Brain pericyte (primary cell): ENCODE results near the gene EML4.

Experiments
- DNase-seq: peaks from one replicate; pipeline ENCODE4 v3.0.0-alpha.2; 2012; ENCODE audit warnings: low read depth, low spot score

EML4 gene

GRCh38 chr2:42138163-42139015, 30.8 kb upstream of the EML4 start:
- DNase-seq, result peak; percentile 84

DNA sequence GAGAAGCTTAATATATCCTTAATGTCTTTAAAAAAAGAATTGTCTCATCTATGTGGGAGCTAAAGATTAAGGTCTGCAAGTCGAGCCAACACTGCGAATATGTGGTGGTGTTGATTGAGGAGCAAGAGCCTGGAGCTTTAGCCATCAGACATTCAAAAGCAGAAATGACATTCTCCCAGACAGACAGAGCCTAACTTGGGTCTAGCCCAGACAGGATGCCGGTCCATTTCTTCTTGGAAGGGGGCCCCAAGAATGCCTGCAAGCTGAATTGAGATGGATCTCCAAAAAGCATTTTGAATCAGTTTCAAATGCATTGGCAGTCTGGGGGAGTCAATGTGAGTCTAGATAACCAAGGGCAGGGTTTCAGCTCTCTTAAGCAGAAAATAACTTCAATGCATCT, 30.1 kb upstream of the EML4 start:
- no peak for DNase-seq

DNA sequence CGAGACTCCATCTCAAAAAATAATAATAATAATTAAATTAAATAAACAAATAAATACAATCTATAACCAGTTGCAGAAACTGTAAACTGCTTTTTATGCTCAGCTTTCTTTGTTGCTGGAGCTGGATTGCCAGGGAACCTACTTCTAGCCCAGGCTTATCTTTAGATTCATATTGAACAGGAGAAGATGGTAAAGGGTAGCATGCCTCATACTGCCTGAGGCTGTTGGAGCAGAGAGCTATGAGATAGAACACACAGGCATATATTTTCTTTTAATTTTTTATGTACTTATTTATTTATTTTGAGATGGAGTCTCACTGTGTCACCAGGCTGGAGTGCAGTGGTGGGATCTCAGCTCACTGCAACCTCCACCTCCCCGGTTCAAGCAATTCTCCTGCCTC, 28.7 kb upstream of the EML4 start:
- no peak for DNase-seq

DNA sequence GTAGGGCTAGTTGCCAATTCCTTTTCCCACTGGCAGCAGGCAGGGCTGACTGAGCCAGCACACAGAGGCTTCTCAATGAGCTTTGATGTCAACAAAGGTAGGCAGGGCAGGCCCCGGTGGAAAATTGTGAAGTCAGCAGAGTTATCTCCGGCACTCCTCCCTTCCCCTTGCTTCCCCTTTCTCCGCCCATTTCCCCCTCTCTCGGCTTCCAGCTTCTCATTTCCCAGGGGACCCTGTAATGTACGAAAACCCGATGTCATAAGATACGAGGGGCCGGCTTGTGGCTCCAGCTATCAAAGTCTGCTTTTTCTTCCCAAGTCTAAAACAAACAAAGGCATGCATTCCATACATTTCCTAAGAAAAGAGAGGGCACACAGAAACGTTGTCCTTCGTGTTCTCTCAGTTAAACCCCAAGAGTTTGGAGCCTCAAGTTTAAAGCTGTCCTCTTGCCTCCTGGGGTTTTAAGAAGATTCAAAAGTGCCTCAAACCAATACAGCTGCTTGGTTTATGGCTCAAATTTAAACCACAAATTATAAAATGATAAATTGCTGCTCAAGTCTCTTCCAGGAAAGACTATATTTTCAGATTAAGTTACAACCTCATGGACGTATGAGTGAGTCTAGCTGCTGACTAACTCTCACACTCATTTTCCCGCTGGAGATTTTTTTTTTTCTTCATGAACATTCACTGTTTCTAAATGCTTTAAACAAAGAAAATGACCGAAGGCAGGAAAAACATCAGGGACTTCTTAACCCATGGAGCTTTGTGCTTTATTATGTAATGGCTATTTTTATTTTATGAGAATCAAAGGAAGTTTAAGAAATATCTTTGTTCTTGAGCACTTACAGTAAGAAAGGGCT, 27.2 kb upstream of the EML4 start:
- DNase-seq, result peak; percentile 81

- no peak for DNase-seq
Measured at GRCh38 chr2:42142547-42143184, 26.5 kb upstream of the EML4 start.

DNA sequence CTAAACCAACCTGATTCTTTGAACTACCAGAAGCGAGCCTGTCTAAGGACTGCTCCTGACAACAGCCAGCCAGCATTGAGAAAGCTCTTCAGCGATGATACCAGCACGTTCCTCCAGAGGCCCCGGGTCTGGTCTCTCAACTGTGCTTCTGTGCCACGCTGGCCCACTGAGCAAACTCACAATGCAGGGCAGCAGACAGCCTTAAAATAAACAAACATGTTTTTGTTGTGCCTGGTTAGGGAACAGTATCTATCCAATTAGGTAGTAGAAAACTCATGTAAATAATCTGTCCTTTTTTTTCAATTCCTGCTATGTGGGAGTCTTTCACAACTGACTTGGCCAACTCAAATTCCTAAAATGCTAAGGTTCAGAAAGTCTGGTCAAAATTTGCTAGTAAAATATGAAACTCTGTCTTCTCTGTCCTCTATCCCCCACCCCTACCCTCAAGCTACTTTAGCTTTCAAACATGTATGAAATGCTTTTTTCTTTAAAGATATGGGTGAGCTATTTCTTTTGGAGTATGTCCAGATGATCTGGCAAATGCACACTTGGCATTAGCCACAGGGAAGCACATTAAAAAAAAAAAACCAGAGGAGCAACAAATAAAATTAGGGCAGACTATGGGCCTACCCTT, 21.4 kb upstream of the EML4 start:
- no peak for DNase-seq

DNA sequence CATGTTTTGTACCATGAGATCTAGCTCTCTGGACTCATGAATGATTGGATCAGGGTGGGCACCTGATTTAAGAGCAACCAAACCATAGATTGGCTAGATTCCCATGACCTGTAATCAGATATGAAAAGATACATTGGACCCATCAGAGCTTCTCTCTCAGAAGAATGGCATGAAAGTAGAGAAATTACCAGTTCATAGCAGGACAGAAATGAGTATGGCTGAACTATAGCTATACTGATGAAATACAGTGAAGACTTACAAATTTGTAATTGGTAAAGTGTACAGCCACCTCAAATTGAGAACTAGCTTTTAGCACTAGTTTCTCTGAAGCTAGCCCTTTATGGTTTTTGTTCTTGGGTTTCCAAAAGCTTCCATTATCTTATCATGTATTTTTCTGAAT, 19.0 kb upstream of the EML4 start:
- no peak for DNase-seq

DNA sequence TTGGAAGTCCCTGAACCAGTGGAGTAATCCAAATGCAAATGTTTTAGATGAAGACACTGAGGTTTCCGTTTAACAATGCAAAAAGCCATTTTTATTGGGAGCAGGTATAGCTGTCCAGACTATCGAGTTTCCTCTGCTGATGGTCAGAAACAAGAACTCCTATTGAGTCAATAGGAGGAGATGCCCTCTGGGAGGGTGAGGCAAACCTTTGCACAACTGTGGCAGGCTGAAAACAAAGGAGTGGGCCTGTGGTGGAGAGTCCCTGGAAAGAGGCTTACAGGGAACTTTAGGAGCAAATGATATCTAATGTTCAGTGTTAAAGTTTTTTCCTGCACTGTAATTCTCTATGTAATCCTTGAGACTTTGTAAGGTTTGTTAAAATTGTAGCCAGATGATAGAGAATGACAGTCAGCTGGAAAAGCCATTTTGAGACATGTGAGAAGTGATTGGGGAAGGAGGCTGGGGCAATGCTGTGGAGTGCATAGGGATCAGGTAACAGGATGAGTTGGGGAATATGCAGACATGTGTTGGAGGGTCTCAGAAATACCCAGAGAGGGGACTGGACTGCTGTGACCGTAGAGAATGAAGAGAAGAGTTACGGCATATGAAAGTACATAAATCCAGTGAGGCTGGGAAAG, 15.1 kb upstream of the EML4 start:
- no peak for DNase-seq

DNA sequence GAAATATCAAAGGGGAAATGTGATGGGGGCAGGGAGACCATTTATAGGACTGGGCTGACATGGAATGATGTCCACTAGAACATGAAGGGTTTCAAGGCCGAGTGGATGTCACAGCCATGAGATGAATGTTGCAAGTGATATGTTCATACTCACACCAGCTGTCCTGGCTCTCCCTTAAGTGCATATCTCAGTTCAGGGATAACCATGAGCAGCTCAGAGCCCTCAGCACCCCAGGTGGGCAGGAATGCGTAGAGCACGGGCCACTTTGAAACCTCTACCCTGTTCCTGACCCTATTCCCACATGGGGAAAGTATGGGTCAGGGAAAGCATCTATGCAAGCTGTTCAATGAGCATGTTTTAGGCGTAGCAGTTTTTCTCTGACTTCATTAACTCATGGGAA, 12.4 kb upstream of the EML4 start:
- no peak for DNase-seq

GRCh38 chr2:42161444-42161843, 7.7 kb upstream of the EML4 start:
- DNase-seq, result no peak

- no peak for DNase-seq
Measured at GRCh38 chr2:42163444-42164045, 5.6 kb upstream of the EML4 start.

DNA sequence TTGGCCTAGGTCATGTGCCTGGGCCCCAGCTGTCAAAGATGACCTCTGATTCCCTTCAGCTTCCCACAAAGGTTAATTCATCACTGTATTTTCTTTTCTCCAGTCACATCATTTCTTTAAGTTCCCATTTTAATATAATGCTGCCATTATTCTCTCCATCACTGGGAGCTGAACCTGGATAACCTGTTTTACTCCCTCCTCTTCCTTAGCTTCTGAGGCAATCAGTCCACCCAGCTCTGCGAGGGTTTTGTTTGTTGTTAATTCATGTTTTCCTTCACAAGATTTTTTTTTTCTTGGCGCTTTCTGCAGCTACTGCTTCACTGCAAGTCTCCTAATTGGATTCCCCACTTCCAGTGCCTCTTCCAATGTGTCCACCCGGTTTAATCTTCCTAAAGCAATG, 5.1 kb upstream of the EML4 start:
- DNase-seq, result no peak

DNA sequence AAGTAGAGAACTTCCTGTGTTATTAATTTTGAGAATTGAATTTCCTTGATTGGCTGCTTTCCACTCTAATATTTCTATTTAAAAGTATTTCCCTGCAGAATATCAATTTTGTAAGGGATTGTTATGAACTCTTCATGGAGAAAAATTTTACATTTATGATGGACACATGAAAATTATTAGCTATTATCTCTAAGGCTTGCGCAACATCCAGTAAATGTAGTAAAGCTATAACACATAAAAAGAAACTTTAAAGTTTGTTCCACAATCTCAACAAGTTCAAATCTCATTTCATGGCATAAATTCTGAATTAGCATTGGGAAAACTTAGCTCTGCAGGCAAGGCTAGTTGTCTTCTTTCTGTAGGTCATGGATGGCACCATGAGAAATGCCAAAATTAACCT, 4.2 kb upstream of the EML4 start:
- DNase-seq, result no peak

DNA sequence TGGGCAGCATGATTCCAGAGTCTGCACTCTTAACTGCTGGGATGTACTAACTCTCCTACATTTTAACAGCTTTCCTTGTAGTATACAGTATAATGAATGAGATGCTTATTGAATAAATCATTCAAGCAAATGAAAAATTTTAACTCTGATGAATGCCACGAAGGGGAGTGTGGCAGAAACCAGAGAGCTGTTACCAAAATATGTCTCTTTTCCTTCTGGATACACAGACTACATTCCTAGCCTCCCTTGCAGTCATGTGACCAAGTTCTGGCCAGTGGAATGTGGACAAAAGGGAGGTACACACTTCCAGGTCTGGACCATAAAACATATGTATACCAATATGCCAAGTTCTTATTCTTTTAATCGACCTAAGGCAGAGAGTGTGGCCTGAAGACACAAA, 1.7 kb upstream of the EML4 start:
- no peak for DNase-seq

- DNase-seq, result no peak
Measured at GRCh38 chr2:42168459-42169099, 574 bp upstream of the EML4 start.

- DNase-seq, result no peak
Measured at GRCh38 chr2:42169874-42170521, 845 bp downstream of the EML4 start.

- DNase-seq, result no peak
Measured at GRCh38 chr2:42170619-42171395, 1.7 kb downstream of the EML4 start.

GRCh38 chr2:42171396-42171980, 2.3 kb downstream of the EML4 start:
- DNase-seq, result no peak

DNA sequence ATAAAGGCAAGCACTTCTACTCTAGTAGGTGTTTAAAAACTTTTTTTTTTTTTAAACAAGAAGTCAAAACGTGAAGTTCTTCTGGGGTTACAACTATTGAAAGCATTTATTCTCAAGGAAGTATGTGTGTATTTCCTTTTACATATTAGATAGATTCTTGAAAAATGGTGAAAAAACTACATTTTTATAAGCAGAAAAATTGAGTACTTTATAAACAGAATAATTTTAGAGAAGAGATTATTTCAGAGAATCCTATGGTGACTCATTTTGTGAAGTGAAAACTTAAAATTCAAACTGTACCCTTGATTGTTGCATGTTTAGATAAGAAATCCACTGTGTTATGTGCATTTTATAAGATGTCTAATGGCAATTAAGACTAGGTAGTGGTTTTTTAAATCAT, 2.9 kb downstream of the EML4 start:
- DNase-seq, result no peak
